Endodermal cell (in vitro differentiated cells): ENCODE data around the gene BCL2L12. TPM values are rescaled to one million over a fixed set of nuclear protein-coding genes. Genes with fewer than 3 reads are reported as not detected.
A peak's percentile ranks its signal among the peaks of the same experiment; 100 is the strongest.

Experiments
- DNase-seq: peaks from one replicate; pipeline ENCODE4 v3.0.0-alpha.2; 2017
- H3K27ac ChIP-seq: 2 replicates; pipeline ENCODE4 v1.5.1; 2013; ENCODE audit warnings: mild to moderate bottlenecking, low read depth, low read length, moderate library complexity
- H3K27me3 ChIP-seq: 2 replicates; pipeline ENCODE4 v1.6.1; 2013; ENCODE audit warnings: mild to moderate bottlenecking, low read length, moderate library complexity; ENCODE audit not compliant: insufficient read depth, control insufficient read depth, poor library complexity, severe bottlenecking
- H3K36me3 ChIP-seq: 2 replicates; pipeline ENCODE4 v1.7.0; 2013; ENCODE audit warnings: mild to moderate bottlenecking, low read length, moderate library complexity; ENCODE audit not compliant: control insufficient read depth, insufficient read depth
- H3K4me1 ChIP-seq: one replicate; pipeline ENCODE4 v1.7.0; 2013; ENCODE audit warnings: low read length; ENCODE audit not compliant: control insufficient read depth, insufficient read depth
- H3K4me3 ChIP-seq: 2 replicates; pipeline ENCODE4 v1.5.1; 2013; ENCODE audit warnings: mild to moderate bottlenecking, low read length, moderate library complexity
- H3K9ac ChIP-seq: 2 replicates; pipeline ENCODE4 v1.6.1; 2013; ENCODE audit warnings: mild to moderate bottlenecking, low read length, moderate library complexity; ENCODE audit not compliant: poor library complexity, severe bottlenecking; ENCODE audit errors: extremely low read depth
- H3K9me3 ChIP-seq: 2 replicates; pipeline ENCODE4 v1.6.1; 2013; ENCODE audit warnings: mild to moderate bottlenecking, low read length, moderate library complexity; ENCODE audit not compliant: control insufficient read depth
- H3K27ac Mint-ChIP-seq: 2 replicates; pipeline ENCODE4 v1.8.0; 2020; ENCODE audit warnings: mixed read lengths
- H3K27me3 Mint-ChIP-seq: 2 replicates; pipeline ENCODE4 v1.8.0; 2021; ENCODE audit warnings: mild to moderate bottlenecking, mixed read lengths; ENCODE audit not compliant: insufficient read depth
- H3K36me3 Mint-ChIP-seq: 2 replicates; pipeline ENCODE4 v1.8.0; 2020; ENCODE audit warnings: low read depth, mixed read lengths
- H3K4me1 Mint-ChIP-seq: 2 replicates; pipeline ENCODE4 v1.8.0; 2020; ENCODE audit warnings: mixed read lengths
- H3K4me3 Mint-ChIP-seq: 2 replicates; pipeline ENCODE4 v1.8.0; 2020; ENCODE audit warnings: mild to moderate bottlenecking, moderate library complexity, mixed read lengths
- H3K9me3 Mint-ChIP-seq: 2 replicates; pipeline ENCODE4 v1.8.0; 2020; ENCODE audit warnings: mild to moderate bottlenecking, mixed read lengths
- WGBS, 2 experiments: methylation state at CpG; one replicate each; pipeline versions ENCODE4 v1.1.5 to v1.1.7; 2013; ENCODE audit warnings: missing lambda C conversion rate in 2 of 2, mixed read lengths in 1 of 2; ENCODE audit not compliant: insufficient coverage in 1 of 2, insufficient read length in 1 of 2; 5-methylcytosine and 5-hydroxymethylcytosine counted together
- total RNA-seq, 2 donors: library from RNA; stranded (reverse); fragmentation: NEBNext Ultra II Directional in 1 of 2; extraction: Animal tissue kit (Norgen Biotek cat#: 25700) in 1 of 2; gene quantifications; 2 replicates in 1 of 2; 3 replicates in 1 of 2; pipeline ENCODE4 v1.2.1, GENCODE V29; 2021
- TF ChIP-seq, protein P1 (sequence below): fragments of 200-600 bp; sonication (generic); conservative IDR thresholded peaks from 2 replicates; pipeline ENCODE4 v1.5.0; 2021; ENCODE audit warnings: antibody characterized with exemption, mild to moderate bottlenecking

The BCL2L12 gene
- total RNA-seq, 2 donors from 2014 or later: 91.8 to 101 TPM

DNA sequence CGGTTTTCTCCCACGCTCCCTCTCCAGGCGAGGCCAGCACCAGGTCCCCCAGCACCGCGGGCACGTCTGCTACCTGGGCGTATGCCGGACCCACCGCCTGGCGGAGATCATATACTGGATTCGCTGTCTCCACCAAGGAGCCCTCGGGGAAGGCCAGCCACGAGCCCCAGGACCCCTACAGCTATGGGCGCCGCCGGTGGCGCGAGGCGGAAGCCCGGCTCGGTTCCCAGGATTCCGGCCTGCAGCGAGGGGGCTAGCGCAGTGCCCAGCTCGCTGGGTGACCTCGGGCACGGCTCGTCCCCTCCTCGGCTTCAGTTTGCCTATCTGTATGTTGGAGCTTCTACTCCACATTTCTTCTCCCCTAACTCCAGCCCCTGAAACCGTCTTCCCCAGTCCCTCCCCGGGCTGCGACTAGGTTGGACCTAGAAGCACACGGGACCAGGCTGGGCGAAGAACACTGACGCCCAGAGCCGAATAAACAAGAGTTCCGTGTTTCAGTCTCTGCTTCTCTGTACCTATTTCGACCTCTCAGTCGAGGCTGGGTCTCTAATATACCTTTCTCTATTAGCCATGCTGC, 24.4 kb downstream of the BCL2L12 start:
- Mint-ChIP-seq H3K9me3 (no peaks in the 10 kb centered on the region), H3K36me3 (peaks cover 28% of the 10 kb centered on the region), H3K27ac (peak overlapping the region; percentile 94), H3K4me3 (peak overlapping the region; percentile 78), H3K27me3 (no peaks in the 10 kb centered on the region), H3K4me1 (peaks cover 13% of the 10 kb centered on the region)
- no peak for DNase-seq
- Histone ChIP-seq H3K4me1 (no peaks in the 10 kb centered on the region), H3K36me3 (peaks cover 16% of the 10 kb centered on the region), H3K27me3 (no peaks in the 10 kb centered on the region), H3K9ac (peak overlapping the region; percentile 63), H3K4me3 (peak overlapping the region; percentile 82), H3K27ac (peak overlapping the region; percentile 58), H3K9me3 (no peaks in the 10 kb centered on the region)
- TF ChIP-seq, protein P1, sequence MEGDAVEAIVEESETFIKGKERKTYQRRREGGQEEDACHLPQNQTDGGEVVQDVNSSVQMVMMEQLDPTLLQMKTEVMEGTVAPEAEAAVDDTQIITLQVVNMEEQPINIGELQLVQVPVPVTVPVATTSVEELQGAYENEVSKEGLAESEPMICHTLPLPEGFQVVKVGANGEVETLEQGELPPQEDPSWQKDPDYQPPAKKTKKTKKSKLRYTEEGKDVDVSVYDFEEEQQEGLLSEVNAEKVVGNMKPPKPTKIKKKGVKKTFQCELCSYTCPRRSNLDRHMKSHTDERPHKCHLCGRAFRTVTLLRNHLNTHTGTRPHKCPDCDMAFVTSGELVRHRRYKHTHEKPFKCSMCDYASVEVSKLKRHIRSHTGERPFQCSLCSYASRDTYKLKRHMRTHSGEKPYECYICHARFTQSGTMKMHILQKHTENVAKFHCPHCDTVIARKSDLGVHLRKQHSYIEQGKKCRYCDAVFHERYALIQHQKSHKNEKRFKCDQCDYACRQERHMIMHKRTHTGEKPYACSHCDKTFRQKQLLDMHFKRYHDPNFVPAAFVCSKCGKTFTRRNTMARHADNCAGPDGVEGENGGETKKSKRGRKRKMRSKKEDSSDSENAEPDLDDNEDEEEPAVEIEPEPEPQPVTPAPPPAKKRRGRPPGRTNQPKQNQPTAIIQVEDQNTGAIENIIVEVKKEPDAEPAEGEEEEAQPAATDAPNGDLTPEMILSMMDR: peak; percentile 2
- 86 to 93% methylated on average over 36 to 39 of the region's 39 CpGs for WGBS, 2 experiments

DNA sequence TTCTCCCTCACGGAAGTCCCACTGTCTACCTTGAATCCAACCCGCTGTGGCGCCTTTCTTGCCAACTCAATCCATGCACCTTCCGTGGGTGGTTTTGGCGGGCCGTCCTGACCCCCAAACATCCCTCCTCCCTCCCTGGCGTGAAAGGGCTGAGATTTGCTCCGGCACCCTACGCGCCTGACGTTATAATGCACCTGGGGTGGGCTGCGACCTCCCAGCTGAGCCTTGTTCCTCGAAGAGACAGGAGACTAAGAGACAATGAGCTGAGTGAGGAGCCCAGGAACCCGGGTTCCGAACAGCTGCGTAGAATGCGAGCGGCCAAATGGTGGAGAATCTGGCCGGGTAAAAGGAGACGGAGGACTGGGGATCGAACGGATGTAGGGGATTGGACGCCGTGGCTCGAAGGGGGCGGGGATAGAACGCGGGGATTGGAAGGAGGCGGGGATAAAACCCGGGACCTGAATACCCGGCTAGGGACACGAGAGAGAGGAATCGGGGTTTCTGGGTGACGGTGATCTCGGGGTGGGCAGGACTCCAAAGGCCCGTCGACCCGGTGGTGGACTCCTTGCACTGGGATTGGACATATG, 25.0 kb downstream of the BCL2L12 start, which contains the start of gene CPT1C:
TSS of gene CPT1C (plus strand) at position 461 of the 587 bp plus-strand sequence. CDS start 1,137 bp downstream, outside the sequence.
- peak within 1 kb of the TSS; percentile 74 for H3K27ac ChIP-seq
- peak within 1 kb of the TSS; percentile 94 for H3K27ac Mint-ChIP-seq
- no peaks in the 10 kb centered on the region for H3K9me3 ChIP-seq
- WGBS, 2 experiments: 12 to 20% methylated on average over 28 to 38 of the region's 38 CpGs
- peak; percentile 96 for DNase-seq
- H3K4me3 Mint-ChIP-seq: peak within 1 kb of the TSS; percentile 78
- no peaks in the 10 kb centered on the region for H3K9me3 Mint-ChIP-seq
- H3K9ac ChIP-seq: peak within 1 kb of the TSS; percentile 63
- no peaks in the 10 kb centered on the region for H3K4me1 ChIP-seq
- H3K27me3 Mint-ChIP-seq: no peaks in the 10 kb centered on the region
- TF ChIP-seq, protein P1: no peak
- H3K4me3 ChIP-seq: peak within 1 kb of the TSS; percentile 82
- peaks cover 22% of the 10 kb centered on the region for H3K36me3 Mint-ChIP-seq
- peaks cover 13% of the 10 kb centered on the region for H3K4me1 Mint-ChIP-seq
- H3K36me3 ChIP-seq: peaks cover 10% of the 10 kb centered on the region
- no peaks in the 10 kb centered on the region for H3K27me3 ChIP-seq

DNA sequence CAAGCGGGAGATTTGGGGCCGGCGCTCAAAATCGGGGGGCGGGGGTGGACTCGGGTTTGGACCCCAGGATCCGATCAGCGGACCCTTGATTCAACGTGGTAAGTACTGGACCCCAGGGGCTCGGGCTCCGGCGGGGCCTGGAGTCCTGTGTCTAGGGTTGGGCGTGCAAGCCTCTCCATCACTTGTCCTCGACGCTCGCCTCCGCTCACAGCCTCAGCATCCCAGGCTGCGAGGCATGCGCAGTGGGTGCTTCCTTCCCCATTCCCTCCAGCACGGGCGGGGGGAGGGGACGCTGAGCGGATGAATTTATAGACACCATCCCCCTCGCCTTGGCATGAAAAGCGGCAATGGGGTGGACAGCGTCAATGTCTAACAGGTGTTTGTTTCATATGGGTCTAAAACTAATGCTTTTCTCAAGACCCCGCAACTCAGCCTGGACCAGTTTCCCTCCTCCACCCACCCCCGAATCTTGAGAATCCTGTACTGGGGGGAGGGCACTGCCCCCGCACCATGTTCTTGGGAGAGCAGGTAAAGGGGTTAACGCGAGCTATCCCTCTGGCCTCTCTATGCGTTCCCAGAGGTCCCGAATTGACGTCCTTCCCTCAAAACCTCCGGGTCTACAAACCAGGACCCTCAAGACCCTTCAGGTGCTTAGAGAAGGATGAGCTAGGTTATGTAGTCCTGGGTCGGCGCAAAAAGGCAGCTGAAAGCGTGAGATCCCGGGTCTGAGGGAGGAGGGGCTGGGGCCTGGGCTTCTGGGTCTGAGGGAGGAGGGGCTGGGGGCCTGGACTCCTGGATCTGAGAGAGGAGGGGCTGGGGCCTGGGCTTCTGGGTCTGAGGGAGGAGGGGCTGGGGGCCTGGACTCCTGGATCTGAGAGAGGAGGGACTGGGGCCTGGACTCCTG, 25.8 kb downstream of the BCL2L12 start:
- H3K4me1 ChIP-seq: no peaks in the 10 kb centered on the region
- Mint-ChIP-seq H3K9me3 (no peaks in the 10 kb centered on the region), H3K4me1 (peaks cover 13% of the 10 kb centered on the region), H3K36me3 (peaks cover 16% of the 10 kb centered on the region), H3K27ac (peak overlapping the region; percentile 94), H3K27me3 (no peaks in the 10 kb centered on the region), H3K4me3 (peak overlapping the region; percentile 78)
- TF ChIP-seq, protein P1: no peak
- H3K27ac ChIP-seq: peak overlapping the region; percentile 74
- peak overlapping the region; percentile 82 for H3K4me3 ChIP-seq
- H3K9ac ChIP-seq: peak overlapping the region; percentile 13
- WGBS, 2 experiments: 9 to 19% methylated on average over 10 to 39 of the region's 39 CpGs
- H3K36me3 ChIP-seq: peaks cover 5% of the 10 kb centered on the region
- peak; percentile 89 for DNase-seq
- H3K27me3 ChIP-seq: no peaks in the 10 kb centered on the region
- H3K9me3 ChIP-seq: no peaks in the 10 kb centered on the region
